Body of pancreas (tissue), 4 donors: ENCODE results near the gene TBC1D10A. TPM values are rescaled to one million over a fixed set of nuclear protein-coding genes. Genes with fewer than 3 reads are reported as not detected.

ENCODE experiments used
- ATAC-seq: fragments of 150-250 bp; one replicate; pipeline ENCODE4 v1.9.1; 2016
- DNase-seq, 4 donors: peaks; one replicate each; pipeline ENCODE4 v3.0.0-alpha.2; 2019
- H3K27ac ChIP-seq, 4 donors: fragments of 200-600 bp; sonication (generic); 1 replicate in 3 of 4; 2 replicates in 1 of 4; pipeline versions ENCODE4 v1.5.1 to v1.6.1; 2016 to 2019; ENCODE audit warnings: mild to moderate bottlenecking in 1 of 4, mixed read lengths in 1 of 4, moderate library complexity in 1 of 4
- H3K27me3 ChIP-seq, 2 donors: fragments of 200-600 bp; sonication (generic); one replicate each; pipeline ENCODE4 v1.6.0; 2016; ENCODE audit warnings: mild to moderate bottlenecking in 1 of 2
- H3K36me3 ChIP-seq, 2 donors: fragments of 200-600 bp; sonication (generic); replicated peaks in 1 of 2; 2 replicates each; pipeline ENCODE4 v1.5.1; 2016; ENCODE audit warnings: low read depth in 2 of 2; ENCODE audit not compliant: insufficient read depth in 1 of 2
- H3K4me1 ChIP-seq: fragments of 200-600 bp; sonication (generic); one replicate; pipeline ENCODE4 v1.6.0; 2016
- H3K4me3 ChIP-seq, 2 donors: fragments of 200-600 bp; sonication (generic); 1 replicate in 1 of 2; 2 replicates in 1 of 2; pipeline ENCODE4 v1.5.1; 2016 to 2019
- H3K9me3 ChIP-seq, 3 donors: fragments of 200-600 bp; sonication (generic); 1 replicate in 2 of 3; 2 replicates in 1 of 3; pipeline ENCODE4 v1.5.1; 2016
- CTCF ChIP-seq, 7 experiments: fragments of 450-650 bp in 4 of 7; fragments of 200-600 bp in 3 of 7; sonication (generic) in 3 of 7; IDR thresholded peaks; one replicate each; pipeline ENCODE4 v1.5.1; 2016 to 2019; ENCODE audit warnings: antibody characterized with exemption in 7 of 7
- POLR2A ChIP-seq, 3 donors: fragments of 450-650 bp; IDR thresholded peaks; one replicate each; pipeline ENCODE4 v1.6.1; 2016; ENCODE audit warnings: antibody characterized with exemption in 3 of 3, mild to moderate bottlenecking in 2 of 3
- WGBS, 2 donors: methylation state at CpG; one replicate each; pipeline ENCODE4 v1.1.5; 2017; 5-methylcytosine and 5-hydroxymethylcytosine counted together
- intact Hi-C: fragments of 100-400 bp; cut with DNase I; formaldehyde crosslinking; loops from one replicate; pipeline ENCODE4 v1.15.1; 2023
- total RNA-seq, 2 donors: library from RNA; depleted of rRNA; stranded (reverse); fragments of >200 nt; gene quantifications; one replicate each; pipeline ENCODE4 v1.1.0, GENCODE V29; 2016

The TBC1D10A gene
- total RNA-seq, 2 donors from 2014 or later, result 4.3 to 15.0 TPM

- ATAC-seq (no peak), DNase-seq (no peak)
- 88 to 100% methylated on average over 3 of the region's 3 CpGs for WGBS, 2 donors
- Histone ChIP-seq H3K4me1 (peaks cover 17% of the 10 kb centered on the region), H3K4me3 (no peak overlapping the region), H3K27ac (no peak overlapping the region), H3K9me3 (no peaks in the 10 kb centered on the region), H3K27me3 (no peaks in the 10 kb centered on the region), H3K36me3 (peaks cover 0 to 7% of the 10 kb centered on the region in 2 donors)
- TF ChIP-seq CTCF (IDR thresholded peaks at IDR 0.05) (no peak), POLR2A (IDR thresholded peaks at IDR 0.05) (no peak)
- intact Hi-C loops, result no loop called here
Observed at GRCh38 chr22:30296833-30297232, 29.9 kb downstream of the TBC1D10A start.

- no peaks in the 10 kb centered on the region for H3K9me3 ChIP-seq
- H3K4me1 ChIP-seq, result peaks cover 17% of the 10 kb centered on the region
- intact Hi-C loops, result no loop called here
- no peaks in the 10 kb centered on the region for H3K27me3 ChIP-seq
- H3K36me3 ChIP-seq, result peaks cover 0 to 7% of the 10 kb centered on the region in 2 donors
- H3K4me3 ChIP-seq, result no peak overlapping the region
- ATAC-seq, result no peak
- DNase-seq, result no peak
- 95 to 96% methylated on average over 4 of the region's 4 CpGs for WGBS, 2 donors
- H3K27ac ChIP-seq, result no peak overlapping the region
- TF ChIP-seq POLR2A (IDR thresholded peaks at IDR 0.05), result no peak
Observed at GRCh38 chr22:30296324-30296723, 30.4 kb downstream of the TBC1D10A start.

- Histone ChIP-seq H3K4me3 (no peak overlapping the region), H3K27me3 (no peaks in the 10 kb centered on the region), H3K4me1 (peaks cover 25% of the 10 kb centered on the region), H3K27ac (no peak overlapping the region), H3K36me3 (peaks cover 0 to 7% of the 10 kb centered on the region in 2 donors), H3K9me3 (no peaks in the 10 kb centered on the region)
- TF ChIP-seq CTCF (IDR thresholded peaks at IDR 0.05) (no peak), POLR2A (IDR thresholded peaks at IDR 0.05) (no peak)
- 58 to 76% methylated on average over 4 to 7 of the region's 7 CpGs for WGBS, 2 donors
- intact Hi-C loops, result no loop called here
- no peak for DNase-seq
- ATAC-seq, result no peak
Observed at GRCh38 chr22:30295576-30295975, 31.2 kb downstream of the TBC1D10A start.

GRCh38 chr22:30294830-30295229, 31.9 kb downstream of the TBC1D10A start:
- ATAC-seq, result no peak
- peaks cover 0 to 7% of the 10 kb centered on the region in 2 donors for H3K36me3 ChIP-seq
- TF ChIP-seq POLR2A (IDR thresholded peaks at IDR 0.05) (no peak), CTCF (IDR thresholded peaks at IDR 0.05) (no peak)
- WGBS, 2 donors, result 77% methylated on average over 4 of the region's 11 CpGs; no CpG with 5 or more reads in 1 of the 2 donors
- H3K9me3 ChIP-seq, result no peaks in the 10 kb centered on the region
- intact Hi-C loops, result no loop called here
- DNase-seq, result no peak
- H3K4me3 ChIP-seq, result no peak overlapping the region
- no peak overlapping the region for H3K27ac ChIP-seq
- no peaks in the 10 kb centered on the region for H3K27me3 ChIP-seq
- peaks cover 32% of the 10 kb centered on the region for H3K4me1 ChIP-seq

- DNase-seq (no peak), ATAC-seq (no peak)
- Histone ChIP-seq H3K4me3 (no peak overlapping the region), H3K9me3 (no peaks in the 10 kb centered on the region), H3K4me1 (peaks cover 34% of the 10 kb centered on the region), H3K36me3 (peaks cover 0 to 7% of the 10 kb centered on the region in 2 donors), H3K27me3 (no peaks in the 10 kb centered on the region), H3K27ac (no peak overlapping the region)
- TF ChIP-seq POLR2A (IDR thresholded peaks at IDR 0.05) (no peak), CTCF (IDR thresholded peaks at IDR 0.05) (no peak)
- intact Hi-C loops, result no loop called here
- 92 to 94% methylated on average over 5 to 9 of the region's 9 CpGs for WGBS, 2 donors
Observed at GRCh38 chr22:30294066-30294465, 32.7 kb downstream of the TBC1D10A start.
